SH-SY5Y (cell line): ENCODE results near the gene DIS3L2.

Source experiments
- GATA2 ChIP-seq: IDR thresholded peaks from 2 replicates; pipeline ENCODE4 v1.6.1; 2011; ENCODE audit warnings: mild to moderate bottlenecking, low read depth, low read length
- GATA3 ChIP-seq: IDR thresholded peaks from 2 replicates; pipeline ENCODE4 v1.6.1; 2011; ENCODE audit warnings: low read depth, mild to moderate bottlenecking, low read length, moderate library complexity

DNA sequence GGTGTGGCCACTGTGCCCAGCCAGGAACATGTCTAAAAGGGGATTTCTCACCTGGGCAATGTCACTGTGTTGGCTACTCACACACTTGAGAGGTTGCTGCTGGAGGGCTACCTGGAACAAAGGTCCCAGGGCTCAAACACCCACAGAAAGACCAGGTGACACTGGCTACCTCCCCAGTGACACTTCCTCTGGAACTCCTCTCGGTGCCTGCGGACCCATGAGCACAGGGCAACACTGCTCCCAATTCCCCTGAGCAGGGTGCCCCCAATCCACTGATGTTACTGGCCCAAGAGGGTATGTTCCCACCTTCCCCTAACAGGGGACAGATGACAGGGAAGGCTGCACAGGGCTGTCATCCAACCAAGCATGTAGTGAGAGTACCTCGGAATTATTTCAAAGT is 41.1 kb upstream of the DIS3L2 start:
- TF ChIP-seq GATA3 (no peak), GATA2 (no peak)
